PC-9 (cell line): ENCODE results near the gene MIX23. TPM values are rescaled to one million over a fixed set of nuclear protein-coding genes. Genes with fewer than 3 reads are reported as not detected.

Source experiments
- BruUV-seq: library from RNA; stranded (reverse); fragments of 400-500 nt; replicated peaks from 2 replicates; lab custom pipeline; 2021; lab: Mats Ljungman, UMichigan
- CTCF ChIA-PET: fragments of 300-600 bp; sonication (Branson Sonifier 250); formaldehyde crosslinking; loops from one replicate; lab custom pipeline; 2022; ENCODE audit warnings: antibody characterized with exemption; lab: Charles Lee
- POLR2A ChIA-PET: fragments of 300-600 bp; sonication (Branson Sonifier 250); formaldehyde crosslinking; loops from one replicate; lab custom pipeline; 2022; ENCODE audit warnings: antibody characterized with exemption; ENCODE audit not compliant: unreplicated experiment; lab: Charles Lee
- DNase-seq, 2 experiments: peaks; one replicate each; pipeline versions ENCODE4 v3.0.0 to v3.0.0-alpha.2; 2015 to 2022; ENCODE audit warnings: mixed read lengths in 1 of 2
- H2AFZ ChIP-seq: fragments of 200-600 bp; sonication (generic); 2 replicates; pipeline ENCODE4 v1.8.1; 2017; ENCODE audit warnings: antibody characterized with exemption
- H3F3A ChIP-seq: fragments of 200-600 bp; sonication (generic); 2 replicates; pipeline ENCODE4 v1.8.1; 2017; ENCODE audit warnings: antibody characterized with exemption, mild to moderate bottlenecking, low read depth; ENCODE audit not compliant: insufficient read depth
- H3K27ac ChIP-seq: fragments of 200-600 bp; sonication (generic); 2 replicates; pipeline ENCODE4 v1.6.1; 2016; ENCODE audit warnings: mixed run types
- H3K27me3 ChIP-seq: fragments of 200-600 bp; sonication (generic); 2 replicates; pipeline ENCODE4 v1.6.1; 2016; ENCODE audit warnings: low read depth, mixed run types; ENCODE audit not compliant: insufficient read depth
- H3K36me3 ChIP-seq: fragments of 200-600 bp; sonication (generic); 2 replicates; pipeline ENCODE4 v1.6.1; 2016; ENCODE audit warnings: low read depth, mixed run types
- H3K4me1 ChIP-seq: fragments of 200-600 bp; sonication (generic); replicated peaks from 2 replicates; pipeline ENCODE4 v1.6.1; 2016; ENCODE audit warnings: mixed run types; ENCODE audit not compliant: insufficient read depth
- H3K4me2 ChIP-seq: fragments of 200-600 bp; sonication (generic); 2 replicates; pipeline ENCODE4 v1.6.1; 2017; ENCODE audit warnings: mixed run types
- H3K4me3 ChIP-seq: fragments of 200-600 bp; sonication (generic); 2 replicates; pipeline ENCODE4 v1.6.1; 2016; ENCODE audit warnings: mixed run types
- H3K79me2 ChIP-seq: fragments of 200-600 bp; sonication (generic); 2 replicates; pipeline ENCODE4 v1.6.1; 2017; ENCODE audit warnings: low read depth, mixed run types
- H3K9me2 ChIP-seq: fragments of 200-600 bp; sonication (generic); 2 replicates; pipeline ENCODE4 v1.8.1; 2017; ENCODE audit warnings: mild to moderate bottlenecking; ENCODE audit not compliant: insufficient read depth
- H3K9me3 ChIP-seq: fragments of 200-600 bp; sonication (generic); 2 replicates; pipeline ENCODE4 v1.8.1; 2016; ENCODE audit warnings: low read depth; ENCODE audit not compliant: insufficient read depth
- H4K20me1 ChIP-seq: fragments of 200-600 bp; sonication (generic); 2 replicates; pipeline ENCODE4 v1.8.1; 2017; ENCODE audit not compliant: insufficient read depth
- CTCF ChIP-seq: fragments of 200-600 bp; sonication (generic); conservative IDR thresholded peaks from 2 replicates; pipeline ENCODE4 v1.6.1; 2017; ENCODE audit warnings: mixed run types, antibody characterized with exemption, mild to moderate bottlenecking, moderate library complexity
- EZH2 ChIP-seq: fragments of 200-600 bp; sonication (generic); IDR thresholded peaks from 2 replicates; pipeline ENCODE4 v1.8.0; 2017; ENCODE audit warnings: antibody characterized with exemption, low read depth
- intact Hi-C: fragments of 100-400 bp; cut with micrococcal nuclease; formaldehyde crosslinking; loops from one replicate; pipeline ENCODE4 v1.10.0; 2022; ENCODE audit not compliant: unreplicated experiment
- total RNA-seq: library from RNA; stranded (reverse); gene quantifications from 2 replicates; pipeline ENCODE4 v1.2.3, GENCODE V29; 2021

Gene MIX23
- total RNA-seq, 1 experiment from 2014 or later, result 63.6 TPM

- ChIA-PET POLR2A (interaction anchor here (0.7 kb wide), 1 partner anchor 290 kb away, joined by 8 read pairs; no protein-coding TSS in a partner anchor), CTCF (interaction anchor here (0.5 kb wide), 1 partner anchor 365 kb away, joined by 3 read pairs; no protein-coding TSS in a partner anchor)
- Histone ChIP-seq H3K79me2 (no peaks in the 10 kb centered on the region), H3K4me2 (no peak overlapping the region), H3K27ac (no peak overlapping the region), H3F3A (no peaks in the 10 kb centered on the region; the same call in 1 of the 2 replicates), H2AFZ (no peak overlapping the region), H3K27me3 (no peaks in the 10 kb centered on the region), H3K36me3 (no peaks in the 10 kb centered on the region), H3K9me3 (no peaks in the 10 kb centered on the region), H4K20me1 (no peaks in the 10 kb centered on the region), H3K4me3 (no peak overlapping the region), H3K9me2 (no peaks in the 10 kb centered on the region), H3K4me1 (peaks cover 6% of the 10 kb centered on the region; the same call in 1 of the 2 replicates)
- BruUV-seq, result no TSS peak
- no peak for TF ChIP-seq CTCF
- TF ChIP-seq EZH2, result no peak
- no peak for DNase-seq
- intact Hi-C loops, result loop anchor here (10.0 kb wide), 2 partner anchors 405 to 555 kb away; partner anchors contain the start of genes HSPBAP1 and SLC49A4
These were observed 6.9 kb upstream of the MIX23 start for GRCh38 chr3:122389892-122390291.

GRCh38 chr3:122389197-122389596 is 6.2 kb upstream of the MIX23 start:
- BruUV-seq, result no TSS peak
- H3K4me3 ChIP-seq, result no peak overlapping the region
- H3K4me1 ChIP-seq, result peaks cover 11% of the 10 kb centered on the region; the same call in 1 of the 2 replicates
- TF ChIP-seq CTCF (no peak), EZH2 (no peak)
- H3K9me2 ChIP-seq, result no peaks in the 10 kb centered on the region
- no peaks in the 10 kb centered on the region for H3K9me3 ChIP-seq
- no peaks in the 10 kb centered on the region; the same call in 1 of the 2 replicates for H3F3A ChIP-seq
- ChIA-PET CTCF (no interaction called here), POLR2A (interaction anchor here (0.6 to 0.7 kb wide), 2 partner anchors 291 to 305 kb away, joined by 4 to 8 read pairs; no protein-coding TSS in a partner anchor)
- intact Hi-C loops, result no loop called here
- H3K4me2 ChIP-seq, result no peak overlapping the region
- H3K27me3 ChIP-seq, result no peaks in the 10 kb centered on the region
- no peaks in the 10 kb centered on the region for H3K36me3 ChIP-seq
- no peak overlapping the region for H3K27ac ChIP-seq
- H4K20me1 ChIP-seq, result no peaks in the 10 kb centered on the region
- DNase-seq, result no peak
- no peak overlapping the region for H2AFZ ChIP-seq
- no peaks in the 10 kb centered on the region for H3K79me2 ChIP-seq

- Histone ChIP-seq H3K36me3 (no peaks in the 10 kb centered on the region), H2AFZ (no peak overlapping the region), H3F3A (no peaks in the 10 kb centered on the region; the same call in 1 of the 2 replicates), H3K79me2 (peaks cover 3% of the 10 kb centered on the region), H3K4me2 (no peak overlapping the region), H3K27ac (no peak overlapping the region), H3K9me2 (no peaks in the 10 kb centered on the region), H3K9me3 (no peaks in the 10 kb centered on the region), H4K20me1 (no peaks in the 10 kb centered on the region), H3K4me1 (peaks cover 11% of the 10 kb centered on the region; the same call in 1 of the 2 replicates), H3K27me3 (no peaks in the 10 kb centered on the region), H3K4me3 (no peak overlapping the region)
- intact Hi-C loops, result no loop called here
- DNase-seq, result no peak
- BruUV-seq, result no TSS peak
- TF ChIP-seq EZH2 (no peak), CTCF (no peak)
- POLR2A ChIA-PET, result no interaction called here
- CTCF ChIA-PET, result no interaction called here
These were observed 4.7 kb upstream of the MIX23 start for GRCh38 chr3:122387709-122388108.
